ENCODE data around the gene WSB1.

WSB1 gene

GRCh38 chr17:27319541-27320221 is 25.8 kb downstream of the WSB1 start:
- in situ Hi-C loops (cut with HindIII; ENCODE audit: low sequenced_read_pairs) = no loop called here
- no peak overlapping the region for H3K4me3 ChIP-seq (ENCODE audit: low read depth, low read length)
- peak; percentile 64 for DNase-seq (ENCODE audit: low read depth)
- TF ChIP-seq, protein P1, sequence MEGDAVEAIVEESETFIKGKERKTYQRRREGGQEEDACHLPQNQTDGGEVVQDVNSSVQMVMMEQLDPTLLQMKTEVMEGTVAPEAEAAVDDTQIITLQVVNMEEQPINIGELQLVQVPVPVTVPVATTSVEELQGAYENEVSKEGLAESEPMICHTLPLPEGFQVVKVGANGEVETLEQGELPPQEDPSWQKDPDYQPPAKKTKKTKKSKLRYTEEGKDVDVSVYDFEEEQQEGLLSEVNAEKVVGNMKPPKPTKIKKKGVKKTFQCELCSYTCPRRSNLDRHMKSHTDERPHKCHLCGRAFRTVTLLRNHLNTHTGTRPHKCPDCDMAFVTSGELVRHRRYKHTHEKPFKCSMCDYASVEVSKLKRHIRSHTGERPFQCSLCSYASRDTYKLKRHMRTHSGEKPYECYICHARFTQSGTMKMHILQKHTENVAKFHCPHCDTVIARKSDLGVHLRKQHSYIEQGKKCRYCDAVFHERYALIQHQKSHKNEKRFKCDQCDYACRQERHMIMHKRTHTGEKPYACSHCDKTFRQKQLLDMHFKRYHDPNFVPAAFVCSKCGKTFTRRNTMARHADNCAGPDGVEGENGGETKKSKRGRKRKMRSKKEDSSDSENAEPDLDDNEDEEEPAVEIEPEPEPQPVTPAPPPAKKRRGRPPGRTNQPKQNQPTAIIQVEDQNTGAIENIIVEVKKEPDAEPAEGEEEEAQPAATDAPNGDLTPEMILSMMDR (IDR thresholded peaks at IDR 0.05; ENCODE audit: low read depth, low read length, missing control alignments) = no peak

- in situ Hi-C loops (cut with HindIII; ENCODE audit: low sequenced_read_pairs) = no loop called here
- no peak for DNase-seq (ENCODE audit: low read depth)
- no peak overlapping the region for H3K4me3 ChIP-seq (ENCODE audit: low read depth, low read length)
- TF ChIP-seq, protein P1 (IDR thresholded peaks at IDR 0.05; ENCODE audit: low read depth, low read length, missing control alignments) = no peak
These were observed 26.3 kb downstream of the WSB1 start for GRCh38 chr17:27320222-27320560.

DNA sequence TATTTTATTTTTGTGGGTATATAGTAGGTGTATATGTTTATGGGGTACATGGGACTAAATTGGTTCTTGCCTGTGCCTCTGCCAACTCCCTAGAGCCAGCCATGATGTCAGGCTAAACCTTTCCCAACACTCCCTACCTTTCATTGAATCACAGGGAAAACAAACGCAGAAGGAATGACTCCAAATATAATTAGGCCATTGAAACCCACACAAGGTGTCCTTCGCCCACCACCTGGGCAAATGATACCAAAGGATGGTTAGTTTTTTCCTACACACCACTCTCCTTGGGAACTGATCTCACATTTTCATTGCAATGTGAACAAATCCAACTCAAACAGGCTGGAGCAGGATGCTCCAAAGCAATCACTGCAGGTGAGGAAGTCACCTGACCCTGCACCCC is 27.5 kb downstream of the WSB1 start:
- H3K4me3 ChIP-seq (ENCODE audit: low read depth, low read length) = no peak overlapping the region
- TF ChIP-seq, protein P1 (IDR thresholded peaks at IDR 0.05; ENCODE audit: low read depth, low read length, missing control alignments) = no peak
- no peak for DNase-seq (ENCODE audit: low read depth)
- in situ Hi-C loops (cut with HindIII; ENCODE audit: low sequenced_read_pairs) = no loop called here

- no peak overlapping the region for H3K4me3 ChIP-seq (ENCODE audit: low read depth, low read length)
- in situ Hi-C loops (cut with HindIII; ENCODE audit: low sequenced_read_pairs) = no loop called here
- TF ChIP-seq, protein P1 (IDR thresholded peaks at IDR 0.05; ENCODE audit: low read depth, low read length, missing control alignments) = no peak
- DNase-seq (ENCODE audit: low read depth) = no peak
These were observed 28.1 kb downstream of the WSB1 start for GRCh38 chr17:27322026-27322425.

DNA sequence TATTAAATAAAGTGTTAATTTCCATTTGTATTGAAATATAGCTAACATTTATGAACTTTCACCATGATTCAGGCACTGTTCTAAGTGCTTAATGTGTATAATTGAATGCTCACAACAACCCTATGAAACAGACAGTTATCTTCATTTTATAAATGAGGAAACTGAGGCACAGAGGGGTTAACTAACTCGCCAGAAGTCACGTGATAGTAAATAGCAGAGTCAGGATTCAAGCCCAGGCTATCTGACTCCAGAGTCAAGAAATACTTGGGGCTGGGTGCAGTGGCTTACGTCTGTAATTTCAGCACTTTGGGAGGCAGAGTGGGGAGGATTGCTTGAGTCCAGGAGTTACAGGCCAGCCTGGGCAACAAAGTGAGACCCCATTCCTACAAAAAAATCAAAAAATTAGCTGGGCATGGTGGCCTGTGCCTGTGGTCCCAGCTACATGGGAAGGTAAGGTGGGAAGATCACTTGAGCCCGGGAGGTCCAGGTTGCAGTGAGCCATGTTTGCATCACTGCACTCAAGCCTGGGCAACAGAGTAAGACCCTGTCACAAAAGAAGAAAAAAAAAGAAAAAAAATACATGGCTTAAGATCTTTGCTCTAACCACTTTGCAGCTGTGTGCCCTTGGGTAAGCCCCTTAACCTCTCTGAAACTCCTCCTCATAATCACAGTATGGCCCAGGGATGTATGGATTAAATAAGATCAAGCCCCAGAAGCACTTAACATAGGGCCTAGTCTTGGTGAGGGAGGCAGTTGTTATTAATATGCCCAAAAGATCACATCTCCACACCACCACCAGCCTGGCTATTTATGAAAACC is 29.0 kb downstream of the WSB1 start:
- in situ Hi-C loops (cut with HindIII; ENCODE audit: low sequenced_read_pairs) = no loop called here
- no peak overlapping the region for H3K4me3 ChIP-seq (ENCODE audit: low read depth, low read length)
- TF ChIP-seq, protein P1 (IDR thresholded peaks at IDR 0.05; ENCODE audit: low read depth, low read length, missing control alignments) = no peak
- no peak for DNase-seq (ENCODE audit: low read depth)

- DNase-seq (ENCODE audit: low read depth) = no peak
- TF ChIP-seq, protein P1 (IDR thresholded peaks at IDR 0.05; ENCODE audit: low read depth, low read length, missing control alignments) = no peak
- no peak overlapping the region for H3K4me3 ChIP-seq (ENCODE audit: low read depth, low read length)
- in situ Hi-C loops (cut with HindIII; ENCODE audit: low sequenced_read_pairs) = no loop called here
These were observed 29.8 kb downstream of the WSB1 start for GRCh38 chr17:27323538-27324215.
